Measurements from ENCODE around the gene VARS2.
"Not testable (repeated sequence)": the region's sequence is repeated elsewhere in the genome, so short reads cannot be mapped to it uniquely, and the experiment has no call there.

Gene VARS2

GRCh38 chr6:30966154-30966553 lies 52.1 kb downstream of the VARS2 start:
- no peak for DNase-seq

DNA sequence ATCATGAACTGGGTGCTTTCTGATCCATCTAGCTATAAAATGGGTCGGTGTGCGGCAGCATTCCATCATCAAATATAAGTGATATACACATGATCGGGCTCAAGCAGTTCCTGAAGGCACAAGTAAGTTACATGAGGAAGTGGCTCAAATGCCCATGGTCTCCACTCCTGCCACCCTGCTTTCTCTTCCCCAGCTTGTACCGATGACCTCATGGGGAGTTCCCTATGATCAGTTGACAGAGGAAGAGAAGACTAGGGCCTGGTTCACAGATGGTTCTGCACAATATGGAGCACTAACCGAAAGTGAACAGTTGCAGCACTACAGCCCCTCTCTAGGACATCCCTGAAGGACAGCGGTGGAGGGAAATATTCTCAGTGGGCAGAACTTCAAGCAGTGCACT lies 55.1 kb downstream of the VARS2 start:
- DNase-seq, result not testable (repeated sequence)

GRCh38 chr6:30970946-30971345 lies 56.9 kb downstream of the VARS2 start:
- DNase-seq, result no peak

DNA sequence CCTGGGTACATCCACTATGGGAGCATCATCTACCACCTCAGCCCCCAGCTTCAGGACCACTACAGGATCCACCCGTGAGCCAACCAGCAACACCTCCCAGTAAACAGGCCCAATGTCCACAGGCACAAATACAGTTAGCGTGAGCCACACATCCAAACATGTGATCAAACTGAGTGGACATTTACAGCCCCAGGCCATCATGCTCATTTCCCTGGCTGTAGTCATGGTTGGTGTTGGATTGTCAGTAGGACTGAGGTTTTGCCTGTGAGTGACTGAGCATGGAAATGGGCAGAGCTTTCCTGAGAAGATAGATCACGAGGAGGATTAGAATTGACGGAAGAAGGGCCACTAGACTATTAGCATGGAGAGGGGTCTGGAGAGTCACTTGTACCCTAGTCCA lies 58.8 kb downstream of the VARS2 start:
- DNase-seq, result no peak

- DNase-seq, result no peak
These were observed 60.6 kb downstream of the VARS2 start for GRCh38 chr6:30974490-30975252.
